Tibial nerve (tissue), 4 donors: Measurements from ENCODE around the gene FASN. TPM values are rescaled to one million over a fixed set of nuclear protein-coding genes. Genes with fewer than 3 reads are reported as not detected.

Experiments
- DNase-seq, 2 donors: peaks; one replicate each; pipeline ENCODE4 v3.0.0-alpha.2; 2019; ENCODE audit warnings: low spot score in 2 of 2
- H3K27ac ChIP-seq, 4 donors: fragments of 200-600 bp; sonication (generic) in 3 of 4; one replicate each; pipeline ENCODE4 v1.5.1; 2017 to 2019; ENCODE audit warnings: mild to moderate bottlenecking in 1 of 4
- H3K27me3 ChIP-seq, 2 donors: fragments of 200-600 bp; sonication (generic) in 1 of 2; one replicate each; pipeline versions ENCODE4 v1.5.1 to v1.6.0; 2017 to 2019
- H3K36me3 ChIP-seq, 3 donors: fragments of 200-600 bp; sonication (generic); one replicate each; pipeline ENCODE4 v1.5.1; 2018 to 2019
- H3K4me1 ChIP-seq, 4 donors: fragments of 200-600 bp; sonication (generic) in 3 of 4; one replicate each; pipeline ENCODE4 v1.5.1; 2017 to 2019
- H3K4me3 ChIP-seq, 4 donors: fragments of 200-600 bp; sonication (generic) in 3 of 4; one replicate each; pipeline ENCODE4 v1.5.1; 2017 to 2019; ENCODE audit warnings: mild to moderate bottlenecking in 1 of 4, moderate library complexity in 1 of 4
- H3K9me3 ChIP-seq, 4 donors: fragments of 200-600 bp; sonication (generic) in 3 of 4; one replicate each; pipeline ENCODE4 v1.5.1; 2017 to 2019
- EP300 ChIP-seq, 2 donors: sonication (generic); formaldehyde crosslinking; IDR thresholded peaks; one replicate each; pipeline ENCODE4 v1.6.1; 2017; ENCODE audit warnings: antibody characterized with exemption in 2 of 2, mild to moderate bottlenecking in 1 of 2
- POLR2A ChIP-seq, 2 donors: fragments of 450-650 bp; IDR thresholded peaks; one replicate each; pipeline ENCODE4 v1.6.1; 2017; ENCODE audit warnings: antibody characterized with exemption in 2 of 2, mild to moderate bottlenecking in 2 of 2, moderate library complexity in 2 of 2
- WGBS, 2 donors: methylation state at CpG; one replicate each; pipeline ENCODE4 v1.1.5; 2018; 5-methylcytosine and 5-hydroxymethylcytosine counted together
- total RNA-seq, 4 donors: library from RNA; depleted of rRNA; stranded (reverse); fragments of >200 nt; gene quantifications; one replicate each; pipeline ENCODE4 v1.1.0, GENCODE V29; 2016
- TF ChIP-seq, protein P1 (sequence below), 5 experiments: fragments of 200-600 bp in 3 of 5; fragments of 450-650 bp in 2 of 5; sonication (generic) in 3 of 5; IDR thresholded peaks; one replicate each; pipeline ENCODE4 v1.5.1; 2016 to 2019; ENCODE audit warnings: antibody characterized with exemption in 5 of 5, mild to moderate bottlenecking in 3 of 5, moderate library complexity in 2 of 5

FASN gene
- total RNA-seq, 4 donors from 2014 or later: 129 to 319 (median 160) TPM

DNA sequence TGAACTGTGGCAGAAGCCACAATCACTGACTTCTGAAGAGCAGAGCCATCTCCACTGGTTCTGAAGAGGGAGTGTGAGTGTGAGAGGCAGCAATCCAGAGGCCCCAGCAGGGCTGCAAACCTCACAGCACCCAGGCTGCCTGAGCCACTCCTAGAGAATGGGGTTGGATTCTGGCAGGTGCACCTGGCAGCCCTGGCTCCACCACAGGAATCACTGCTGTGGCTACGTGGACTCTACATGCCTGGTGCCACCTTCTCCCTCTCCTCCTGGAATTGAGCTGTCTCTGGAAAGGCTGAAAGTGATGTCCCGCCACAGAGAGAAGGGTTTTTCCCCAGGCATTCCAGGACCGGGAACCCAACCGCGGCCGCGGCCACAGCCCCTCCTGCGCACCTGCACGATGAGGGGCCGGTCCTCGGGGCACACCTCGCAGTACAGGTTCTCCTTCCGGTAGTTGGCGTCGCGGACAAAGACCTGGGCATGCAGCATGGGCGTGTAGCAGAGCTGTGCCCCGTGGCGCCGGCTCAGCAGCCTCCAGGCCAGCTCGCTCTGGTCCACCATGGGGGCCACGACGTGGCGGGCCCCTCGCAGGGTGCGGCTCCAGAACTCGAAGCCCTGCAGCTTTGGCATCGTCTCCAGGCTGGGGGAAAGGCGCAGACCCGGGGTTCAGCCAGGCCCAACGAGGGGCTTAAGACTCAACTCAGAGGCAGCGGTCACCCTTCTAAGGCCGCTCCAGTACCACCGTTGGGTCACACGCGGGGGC lies 33.4 kb downstream of the FASN start:
- peaks cover 0 to 46% (median 15%) of the 10 kb centered on the region in 3 donors for H3K36me3 ChIP-seq
- no peak for DNase-seq
- TF ChIP-seq EP300 (IDR thresholded peaks at IDR 0.05): no peak
- TF ChIP-seq, protein P1, sequence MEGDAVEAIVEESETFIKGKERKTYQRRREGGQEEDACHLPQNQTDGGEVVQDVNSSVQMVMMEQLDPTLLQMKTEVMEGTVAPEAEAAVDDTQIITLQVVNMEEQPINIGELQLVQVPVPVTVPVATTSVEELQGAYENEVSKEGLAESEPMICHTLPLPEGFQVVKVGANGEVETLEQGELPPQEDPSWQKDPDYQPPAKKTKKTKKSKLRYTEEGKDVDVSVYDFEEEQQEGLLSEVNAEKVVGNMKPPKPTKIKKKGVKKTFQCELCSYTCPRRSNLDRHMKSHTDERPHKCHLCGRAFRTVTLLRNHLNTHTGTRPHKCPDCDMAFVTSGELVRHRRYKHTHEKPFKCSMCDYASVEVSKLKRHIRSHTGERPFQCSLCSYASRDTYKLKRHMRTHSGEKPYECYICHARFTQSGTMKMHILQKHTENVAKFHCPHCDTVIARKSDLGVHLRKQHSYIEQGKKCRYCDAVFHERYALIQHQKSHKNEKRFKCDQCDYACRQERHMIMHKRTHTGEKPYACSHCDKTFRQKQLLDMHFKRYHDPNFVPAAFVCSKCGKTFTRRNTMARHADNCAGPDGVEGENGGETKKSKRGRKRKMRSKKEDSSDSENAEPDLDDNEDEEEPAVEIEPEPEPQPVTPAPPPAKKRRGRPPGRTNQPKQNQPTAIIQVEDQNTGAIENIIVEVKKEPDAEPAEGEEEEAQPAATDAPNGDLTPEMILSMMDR (IDR thresholded peaks at IDR 0.05): no peak
- H3K27ac ChIP-seq: peak overlapping the region; percentile 72 to 93 (median 84)
- H3K4me1 ChIP-seq: peaks cover 0 to 30% (median 14%) of the 10 kb centered on the region in 4 donors
- H3K27me3 ChIP-seq: no peaks in the 10 kb centered on the region
- H3K9me3 ChIP-seq: no peaks in the 10 kb centered on the region
- peak overlapping the region; percentile 71 to 97 (median 86) for H3K4me3 ChIP-seq
- 45% methylated on average over 27 to 30 of the region's 36 CpGs for WGBS, 2 donors

DNA sequence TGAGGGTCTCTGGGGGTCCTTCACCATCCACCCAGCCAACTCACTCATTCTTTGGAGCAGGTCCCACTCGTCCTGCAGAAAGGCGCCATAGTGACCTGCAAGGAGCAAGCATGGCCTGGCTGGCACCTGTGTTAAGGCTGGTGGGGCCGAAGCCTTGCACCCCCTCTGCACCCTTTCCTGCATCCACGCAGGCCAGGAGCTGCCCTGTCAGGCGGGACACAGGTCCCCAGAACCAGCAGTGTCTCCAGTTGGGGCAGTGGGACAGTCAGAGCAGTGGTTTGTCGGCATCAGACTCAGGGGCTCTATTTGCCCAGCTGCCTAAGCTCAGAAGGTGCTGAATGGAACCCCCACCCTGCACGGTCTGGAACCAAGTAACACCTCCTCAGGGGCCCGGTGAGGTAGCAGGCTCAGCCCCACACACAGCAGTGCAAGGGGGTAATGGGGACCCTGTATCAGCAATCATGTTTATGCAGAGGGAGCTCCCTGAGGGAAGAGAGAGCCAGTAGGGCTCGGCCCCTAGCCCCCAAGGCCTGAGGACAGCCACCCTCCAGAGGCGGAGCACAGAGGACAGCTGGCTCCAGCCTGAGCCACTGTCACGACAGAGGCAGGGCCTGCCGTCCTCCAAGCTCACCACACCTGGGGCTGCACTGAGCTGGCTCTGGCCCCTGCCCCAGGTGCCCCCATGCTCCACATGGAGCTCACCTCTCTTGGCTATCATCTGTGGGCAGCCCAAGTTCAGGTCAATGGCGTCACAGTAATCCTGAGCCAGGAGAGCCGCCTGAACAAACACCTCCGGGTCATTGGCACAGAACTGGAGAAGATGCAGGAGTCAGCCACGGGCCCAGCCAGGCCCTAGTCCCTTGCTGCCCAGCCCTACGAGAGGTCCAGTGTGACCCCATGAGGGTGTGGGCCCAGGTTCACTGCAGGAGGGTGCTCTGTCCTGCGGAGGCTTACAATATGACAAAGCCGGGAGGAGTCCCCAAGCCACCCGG lies 34.3 kb downstream of the FASN start:
- no peaks in the 10 kb centered on the region for H3K27me3 ChIP-seq
- no peaks in the 10 kb centered on the region for H3K9me3 ChIP-seq
- no peak overlapping the region for H3K4me3 ChIP-seq
- no peak overlapping the region for H3K27ac ChIP-seq
- WGBS, 2 donors: 77 to 86% methylated on average over 16 to 20 of the region's 20 CpGs
- H3K4me1 ChIP-seq: peaks cover 0 to 30% (median 14%) of the 10 kb centered on the region in 4 donors
- DNase-seq: no peak
- H3K36me3 ChIP-seq: peaks cover 0 to 55% (median 19%) of the 10 kb centered on the region in 3 donors
- TF ChIP-seq, protein P1 (IDR thresholded peaks at IDR 0.05): no peak
- TF ChIP-seq EP300 (IDR thresholded peaks at IDR 0.05): no peak
- no peak for TF ChIP-seq POLR2A (IDR thresholded peaks at IDR 0.05)

DNA sequence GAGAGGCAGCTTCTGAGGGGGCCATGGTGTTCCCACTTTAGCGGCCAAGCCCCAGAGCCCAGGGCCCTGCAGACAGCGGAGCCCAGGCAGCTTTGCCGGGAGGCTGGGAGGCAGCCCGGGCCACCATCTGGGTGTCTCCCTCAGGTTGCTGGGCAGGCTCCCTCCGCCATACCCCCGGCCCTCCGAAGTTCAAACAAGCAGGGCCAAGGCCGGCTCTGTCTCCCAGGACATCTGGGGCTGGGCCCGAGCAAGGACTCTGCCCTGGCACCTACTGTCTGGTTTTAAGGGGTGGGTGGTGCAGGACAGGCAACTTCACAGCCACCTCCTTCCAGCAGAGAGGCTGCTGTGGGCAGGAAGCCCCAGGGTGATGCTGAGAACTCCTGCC lies 35.1 kb downstream of the FASN start:
- Histone ChIP-seq H3K27ac (no peak overlapping the region), H3K9me3 (no peaks in the 10 kb centered on the region), H3K27me3 (no peaks in the 10 kb centered on the region), H3K4me3 (no peak overlapping the region), H3K4me1 (peaks cover 0 to 30% (median 14%) of the 10 kb centered on the region in 4 donors), H3K36me3 (peaks cover 0 to 63% (median 19%) of the 10 kb centered on the region in 3 donors)
- no peak for DNase-seq
- 70 to 76% methylated on average over 4 to 5 of the region's 9 CpGs for WGBS, 2 donors
- TF ChIP-seq, protein P1 (IDR thresholded peaks at IDR 0.05): no peak
- no peak for TF ChIP-seq POLR2A (IDR thresholded peaks at IDR 0.05)
- no peak for TF ChIP-seq EP300 (IDR thresholded peaks at IDR 0.05)

DNA sequence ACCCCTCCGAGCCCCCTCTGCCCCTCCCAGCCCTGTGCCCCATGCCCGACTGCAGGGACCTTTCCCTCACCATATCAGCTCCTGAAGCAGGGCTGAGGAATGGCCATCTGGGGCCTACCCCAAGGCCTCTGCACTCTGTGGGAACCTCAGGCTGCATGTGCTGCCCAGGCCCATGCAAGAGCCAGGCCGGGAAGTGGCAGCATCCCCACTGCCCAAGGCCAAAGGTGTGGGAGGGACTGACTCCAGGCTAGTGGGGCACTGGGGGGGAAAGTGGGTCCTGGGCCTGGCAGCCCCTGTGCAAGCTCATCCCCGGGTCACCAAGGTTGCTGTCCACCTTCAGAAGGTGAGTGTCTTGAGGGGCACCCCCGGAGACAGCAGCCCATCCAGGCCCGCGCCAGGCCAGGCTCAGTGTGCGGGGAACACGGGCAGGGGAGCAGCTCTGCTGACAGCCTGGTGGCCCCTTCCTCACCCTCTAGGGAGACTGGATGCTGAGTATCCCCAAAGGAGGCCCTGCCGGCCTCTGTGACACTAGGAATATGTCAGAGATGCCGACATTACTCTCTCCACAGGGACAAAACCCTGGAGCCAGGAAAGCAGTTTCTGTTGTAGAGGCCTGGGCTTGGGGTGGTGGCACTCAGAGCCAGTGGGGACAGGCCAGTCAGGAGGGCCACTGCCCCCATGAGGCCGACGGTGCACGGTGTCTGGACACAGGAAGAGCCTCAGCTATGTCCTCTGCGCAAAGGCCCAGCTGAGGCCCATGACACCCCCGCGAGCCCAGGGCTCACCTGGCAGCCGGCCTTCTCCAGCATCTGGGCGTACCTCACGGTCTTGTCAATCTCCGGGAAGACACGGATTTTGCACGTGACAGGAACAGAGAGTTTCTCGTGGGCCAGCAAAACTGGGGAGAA lies 35.7 kb downstream of the FASN start:
- H3K9me3 ChIP-seq: no peaks in the 10 kb centered on the region
- peaks cover 0 to 30% (median 14%) of the 10 kb centered on the region in 4 donors for H3K4me1 ChIP-seq
- WGBS, 2 donors: 82 to 83% methylated on average over 18 to 19 of the region's 24 CpGs
- TF ChIP-seq EP300 (IDR thresholded peaks at IDR 0.05) (no peak), POLR2A (IDR thresholded peaks at IDR 0.05) (no peak)
- TF ChIP-seq, protein P1 (IDR thresholded peaks at IDR 0.05): no peak
- H3K4me3 ChIP-seq: no peak overlapping the region
- peaks cover 0 to 69% (median 20%) of the 10 kb centered on the region in 3 donors for H3K36me3 ChIP-seq
- DNase-seq: no peak
- no peak overlapping the region for H3K27ac ChIP-seq
- no peaks in the 10 kb centered on the region for H3K27me3 ChIP-seq
